ENCODE results near the gene RUNX1. TPM values are rescaled to one million over a fixed set of nuclear protein-coding genes. Genes with fewer than 3 reads are reported as not detected.

RUNX1 gene
- total and polyA plus RNA-seq, 2 of the 13 experiments (the other 11 are each of a cell fraction or from before 2014, with no cell fraction given), result 5.4 to 6.4 TPM

- no peak for TF ChIP-seq ARID5B (CRISPR knock-in tag; IDR thresholded peaks at IDR 0.05)
- TF ChIP-seq ZBTB21 (CRISPR knock-in tag; IDR thresholded peaks at IDR 0.05), result no peak
- TF ChIP-seq KLF6 (CRISPR knock-in tag; IDR thresholded peaks at IDR 0.05), result no peak
- no peak for TF ChIP-seq ZNF619 (CRISPR knock-in tag; IDR thresholded peaks at IDR 0.05)
- TF ChIP-seq MLLT10 (CRISPR knock-in tag; IDR thresholded peaks at IDR 0.05), result no peak
- TF ChIP-seq ZFY (CRISPR knock-in tag; IDR thresholded peaks at IDR 0.05), result no peak
- TF ChIP-seq, protein P1, sequence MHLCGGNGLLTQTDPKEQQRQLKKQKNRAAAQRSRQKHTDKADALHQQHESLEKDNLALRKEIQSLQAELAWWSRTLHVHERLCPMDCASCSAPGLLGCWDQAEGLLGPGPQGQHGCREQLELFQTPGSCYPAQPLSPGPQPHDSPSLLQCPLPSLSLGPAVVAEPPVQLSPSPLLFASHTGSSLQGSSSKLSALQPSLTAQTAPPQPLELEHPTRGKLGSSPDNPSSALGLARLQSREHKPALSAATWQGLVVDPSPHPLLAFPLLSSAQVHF (CRISPR knock-in tag; IDR thresholded peaks at IDR 0.05), result no peak
- TF ChIP-seq RBFOX2 (IDR thresholded peaks at IDR 0.05; ENCODE audit: low read depth, low read length), result no peak
- TF ChIP-seq ZNF230 (CRISPR knock-in tag; IDR thresholded peaks at IDR 0.05), result no peak
- TF ChIP-seq DRAP1 (CRISPR knock-in tag; IDR thresholded peaks at IDR 0.05), result no peak
- TF ChIP-seq DNMT1 (CRISPR knock-in tag; IDR thresholded peaks at IDR 0.05), result no peak
- TF ChIP-seq, protein P2, sequence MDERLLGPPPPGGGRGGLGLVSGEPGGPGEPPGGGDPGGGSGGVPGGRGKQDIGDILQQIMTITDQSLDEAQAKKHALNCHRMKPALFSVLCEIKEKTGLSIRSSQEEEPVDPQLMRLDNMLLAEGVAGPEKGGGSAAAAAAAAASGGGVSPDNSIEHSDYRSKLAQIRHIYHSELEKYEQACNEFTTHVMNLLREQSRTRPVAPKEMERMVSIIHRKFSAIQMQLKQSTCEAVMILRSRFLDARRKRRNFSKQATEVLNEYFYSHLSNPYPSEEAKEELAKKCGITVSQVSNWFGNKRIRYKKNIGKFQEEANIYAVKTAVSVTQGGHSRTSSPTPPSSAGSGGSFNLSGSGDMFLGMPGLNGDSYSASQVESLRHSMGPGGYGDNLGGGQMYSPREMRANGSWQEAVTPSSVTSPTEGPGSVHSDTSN (CRISPR knock-in tag; IDR thresholded peaks at IDR 0.05), result no peak
- TF ChIP-seq ZNF614 (CRISPR knock-in tag; IDR thresholded peaks at IDR 0.05; ENCODE audit: borderline replicate concordance), result no peak
- TF ChIP-seq ZNF264 (CRISPR knock-in tag; IDR thresholded peaks at IDR 0.05), result no peak
- no peak for TF ChIP-seq ZNF564 (CRISPR knock-in tag; IDR thresholded peaks at IDR 0.05)
Observed at GRCh38 chr21:34996304-34997101, 52.6 kb downstream of the RUNX1 start (continued).

Measured in HepG2 (cell line).